ENCODE measurements around the gene SPOP.
"Not testable (repeated sequence)": the region's sequence is repeated elsewhere in the genome, so short reads cannot be mapped to it uniquely, and the experiment has no call there.

Gene SPOP

DNA sequence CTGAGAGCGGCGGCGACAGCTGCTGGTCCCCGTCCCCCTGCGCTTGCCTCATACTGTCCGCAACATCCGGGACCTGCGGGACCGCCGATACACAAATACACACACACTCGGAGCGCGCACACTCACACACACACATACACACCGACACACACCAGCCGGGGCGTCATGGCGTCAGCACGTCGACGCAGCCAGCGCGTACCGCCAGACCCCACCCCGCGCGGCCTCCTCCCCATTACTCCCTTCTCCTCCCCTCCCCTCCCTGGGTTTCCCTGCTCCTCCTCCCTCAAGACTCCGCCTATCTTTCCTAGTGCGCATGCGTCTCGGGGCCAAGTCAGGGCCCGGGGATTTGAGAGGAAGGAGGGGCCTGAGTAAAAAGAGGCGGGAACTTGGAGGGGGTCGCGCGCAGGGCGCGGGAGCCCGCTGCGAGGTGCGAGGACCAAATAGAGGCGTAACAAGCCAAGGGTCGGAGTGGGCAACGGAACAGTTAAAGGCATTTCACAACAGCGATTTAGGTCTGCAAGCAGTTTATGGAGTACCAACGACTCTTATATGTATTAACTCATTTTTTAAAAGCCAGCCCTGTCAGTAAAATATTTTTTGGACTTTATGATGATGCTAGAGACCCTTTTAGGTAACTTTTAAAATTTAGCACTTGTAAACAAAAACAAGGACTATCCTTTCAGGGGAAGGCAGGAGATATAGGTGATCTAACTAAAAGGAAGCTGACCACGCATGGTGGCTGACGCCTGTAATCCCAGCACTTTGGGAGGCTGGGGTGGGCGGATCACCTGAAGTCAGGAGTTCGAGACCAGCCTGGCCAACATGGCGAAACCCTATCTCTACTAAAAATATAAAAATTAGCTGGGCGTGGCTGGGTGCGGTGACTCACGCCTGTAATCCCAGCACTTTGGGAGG lies at the start of gene SPOP:
Gene SPOP (minus strand): TSS at position 165 of the 915 bp plus-strand sequence. CDS start 55,287 bp downstream, outside the sequence.
- DNase-seq: peak; percentile 99

DNA sequence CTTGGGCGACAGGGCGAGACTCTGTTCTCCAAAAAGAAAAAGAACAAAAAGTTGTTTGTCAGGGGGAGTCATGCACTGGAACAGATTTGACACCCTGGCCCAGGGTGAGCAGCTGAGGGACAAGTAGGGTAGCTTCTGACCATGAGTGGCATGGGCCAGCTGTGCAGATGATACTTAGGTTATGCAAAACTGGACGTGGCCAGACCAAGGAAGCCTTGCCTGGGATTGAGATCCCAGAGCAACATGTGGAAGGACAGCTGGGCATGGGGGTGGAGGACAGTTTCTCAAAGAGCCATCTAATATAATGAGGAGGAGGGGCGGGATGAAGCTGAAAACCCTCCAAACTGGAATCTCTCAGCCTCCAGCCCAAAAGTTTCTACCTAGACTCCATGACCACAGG lies 49.5 kb upstream of the SPOP start:
- no peak for DNase-seq

DNA sequence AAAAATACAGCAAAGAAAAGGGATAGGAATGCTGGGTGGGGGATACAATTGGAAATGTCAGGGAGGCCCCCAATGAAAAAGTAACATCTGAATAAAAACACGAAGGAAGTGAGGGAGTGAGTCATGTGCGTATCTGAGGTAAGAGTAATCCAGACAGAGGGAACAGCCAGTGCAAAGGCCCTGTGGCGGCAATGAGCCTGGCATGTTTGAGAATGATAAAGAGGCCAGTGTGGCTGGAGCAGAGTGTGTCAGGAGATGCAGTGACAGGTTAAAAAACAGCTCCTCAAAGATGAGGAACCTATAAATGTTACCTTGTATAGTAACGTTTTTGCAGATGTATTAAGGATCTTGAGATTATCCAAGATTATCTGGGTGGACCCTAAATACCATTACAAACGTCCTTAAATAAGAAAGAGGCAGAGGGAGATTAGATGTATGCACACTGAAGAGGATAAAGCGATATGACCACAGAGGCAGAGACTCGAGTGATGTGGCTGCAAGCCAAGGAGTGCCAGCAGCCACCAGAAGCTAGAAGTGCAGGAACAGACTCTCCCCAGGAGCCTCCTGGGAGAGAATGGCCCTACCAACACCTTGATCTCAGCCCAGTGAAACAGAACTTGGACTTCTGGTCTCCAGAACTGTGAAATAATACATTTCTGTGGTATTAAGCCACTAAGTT lies 47.7 kb upstream of the SPOP start:
- no peak for DNase-seq

DNA sequence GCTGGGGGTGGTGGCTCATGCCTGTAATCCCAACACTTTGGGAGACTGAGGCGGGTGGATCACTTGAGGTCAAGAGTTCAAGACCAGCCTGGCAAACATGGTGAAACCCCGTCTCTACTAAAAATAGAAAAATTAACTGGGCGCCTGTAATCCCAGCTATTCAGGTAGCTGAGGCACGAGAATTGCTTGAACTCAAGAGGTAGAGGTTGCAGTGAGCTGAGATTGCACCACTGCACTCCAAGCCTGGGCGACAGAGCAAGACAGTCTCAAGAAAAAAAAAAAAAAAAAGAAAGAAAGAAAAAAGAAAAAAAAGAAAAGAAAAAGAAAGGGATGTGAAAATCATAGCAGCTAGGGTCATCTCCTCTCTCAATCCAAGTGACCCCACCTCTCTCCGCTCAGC lies 46.7 kb upstream of the SPOP start:
- not testable (repeated sequence) for DNase-seq

DNA sequence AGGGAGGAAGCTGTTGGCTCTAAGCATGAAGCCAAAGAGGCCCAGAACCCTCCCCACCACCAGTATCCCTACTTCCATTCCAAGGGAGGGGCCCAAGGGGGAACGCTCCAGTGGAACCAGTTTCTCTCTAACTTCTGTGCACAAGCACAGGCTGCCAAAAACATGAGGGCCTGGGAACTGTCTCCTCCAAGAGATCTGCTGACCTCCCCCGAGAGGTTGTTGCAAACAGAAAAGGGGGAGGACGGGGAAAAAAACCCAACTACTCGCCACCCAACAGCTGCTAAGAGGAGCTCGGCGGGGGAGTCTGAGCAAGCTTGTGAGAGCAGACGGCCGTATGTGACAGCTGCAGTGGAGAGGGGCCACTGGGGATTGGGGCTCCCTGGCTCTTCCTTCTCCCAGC lies 45.5 kb upstream of the SPOP start:
- no peak for DNase-seq

DNA sequence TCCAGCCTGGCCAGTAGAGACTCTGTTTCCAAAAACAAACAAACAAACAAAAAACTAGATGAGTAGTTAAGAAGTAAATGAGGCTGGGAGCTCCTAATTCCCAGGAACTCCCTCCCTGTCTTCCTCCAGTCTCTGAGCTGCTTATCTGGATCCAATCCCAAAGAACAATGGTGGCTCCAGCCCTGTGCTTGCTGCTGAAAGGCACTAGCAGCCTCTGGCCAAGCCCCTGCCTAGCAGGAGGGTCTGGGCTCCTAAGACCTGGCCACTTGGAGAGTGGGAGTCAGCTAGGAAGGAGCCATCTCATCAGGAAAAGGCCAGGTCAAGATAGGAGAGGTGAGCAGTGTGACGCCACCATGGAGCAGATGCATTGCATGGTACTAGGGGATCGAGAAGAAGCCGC lies 44.2 kb upstream of the SPOP start:
- no peak for DNase-seq

DNA sequence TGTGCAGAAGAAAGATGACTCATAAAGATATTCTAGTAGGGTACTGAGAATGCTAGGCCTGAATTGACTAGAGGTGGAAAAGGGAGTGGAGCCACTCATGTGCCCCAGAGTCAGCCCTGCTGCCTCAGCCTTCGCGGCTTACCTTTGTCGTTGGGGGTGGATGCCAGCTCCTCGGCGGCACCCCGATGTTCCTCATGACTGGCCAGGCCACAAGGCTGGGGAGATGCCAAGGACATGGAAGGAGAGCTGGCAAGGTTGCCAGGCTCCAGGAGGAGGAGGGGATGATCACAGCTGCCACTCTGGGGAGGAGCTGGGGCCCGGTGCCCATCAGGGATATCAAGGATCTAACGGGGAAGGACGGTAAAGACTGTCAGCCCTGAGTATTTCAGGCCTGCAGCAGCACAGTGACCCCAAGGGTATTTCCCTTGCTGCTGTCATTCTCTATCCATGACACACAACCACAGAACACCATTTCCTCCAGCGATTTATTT lies 39.5 kb upstream of the SPOP start:
- no peak for DNase-seq

DNA sequence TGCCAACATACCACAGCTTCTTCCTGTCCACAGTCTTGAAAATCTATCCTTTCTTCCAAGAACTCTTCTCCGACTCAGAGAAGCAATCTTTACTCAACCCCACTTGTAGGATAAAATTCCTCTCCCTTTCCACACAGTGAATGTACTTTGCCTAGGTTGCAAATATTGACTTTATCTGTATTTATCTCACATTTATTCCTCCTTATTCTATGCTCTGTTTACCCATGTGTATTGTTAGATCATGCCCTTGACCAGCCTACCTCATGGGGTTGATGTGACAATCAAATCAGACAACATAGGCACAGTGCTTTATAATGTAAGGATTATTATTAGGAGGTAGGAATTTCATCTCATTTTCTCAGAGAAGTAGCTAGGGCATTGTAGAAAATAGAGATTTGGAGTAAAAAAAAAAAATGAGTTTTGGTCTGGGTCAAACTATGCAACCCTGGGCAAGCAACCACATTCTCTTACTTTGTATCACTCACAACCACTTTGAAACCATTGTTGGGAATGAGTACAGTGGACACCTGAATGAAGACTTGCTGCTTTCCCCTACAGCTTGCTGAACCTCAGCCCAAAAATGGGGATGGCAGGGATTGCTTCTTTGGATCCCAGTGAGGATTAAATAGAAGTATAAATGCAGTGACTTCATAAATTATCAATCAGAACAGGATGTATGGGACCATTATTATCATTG lies 38.9 kb upstream of the SPOP start:
- no peak for DNase-seq

DNA sequence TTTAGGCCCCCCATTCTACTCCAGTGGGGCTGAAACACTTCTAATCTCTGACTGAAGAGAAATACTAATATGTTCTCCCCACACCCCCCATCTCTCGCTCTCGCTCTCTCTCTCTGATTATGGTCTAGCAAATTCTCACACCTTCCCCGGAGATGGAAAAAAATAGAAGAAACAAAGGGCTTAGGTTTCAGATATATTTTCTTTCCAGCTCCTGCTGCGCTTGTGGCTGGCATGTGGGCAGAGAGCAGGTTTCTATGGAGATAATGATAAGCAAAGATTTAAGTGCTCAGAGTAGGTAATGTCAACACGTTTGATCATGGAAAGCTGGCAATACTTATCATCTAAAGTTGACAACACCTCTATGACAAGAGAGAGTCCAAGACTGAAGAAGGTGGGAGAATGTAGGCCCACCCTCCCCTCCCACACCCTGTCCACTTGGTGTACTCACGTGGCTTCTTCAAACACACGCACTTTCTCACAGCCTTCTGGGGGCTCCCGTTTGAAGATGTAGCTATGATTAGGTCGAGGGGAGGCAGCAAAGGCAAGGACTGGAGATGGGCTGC lies 37.9 kb upstream of the SPOP start:
- peak; percentile 79 for DNase-seq

DNA sequence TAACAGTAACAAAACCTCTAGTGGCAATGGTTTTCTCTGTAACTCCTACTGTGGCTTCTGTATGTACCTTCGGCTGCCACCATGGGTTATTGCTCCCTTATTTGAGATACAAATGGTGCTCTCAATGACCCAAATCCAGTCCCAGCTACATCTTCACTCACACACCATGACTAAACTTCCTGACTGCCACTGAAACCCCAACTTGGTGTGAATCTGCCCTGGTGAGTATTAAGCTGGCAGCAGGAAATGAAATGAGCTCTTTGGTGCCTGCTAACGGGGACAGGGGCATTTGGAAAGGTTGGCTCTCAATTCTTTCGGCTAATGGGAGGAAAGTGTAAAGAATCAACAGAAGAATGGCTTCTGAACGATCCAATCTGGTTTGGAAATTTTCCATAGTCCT lies 37.3 kb upstream of the SPOP start:
- DNase-seq: no peak

DNA sequence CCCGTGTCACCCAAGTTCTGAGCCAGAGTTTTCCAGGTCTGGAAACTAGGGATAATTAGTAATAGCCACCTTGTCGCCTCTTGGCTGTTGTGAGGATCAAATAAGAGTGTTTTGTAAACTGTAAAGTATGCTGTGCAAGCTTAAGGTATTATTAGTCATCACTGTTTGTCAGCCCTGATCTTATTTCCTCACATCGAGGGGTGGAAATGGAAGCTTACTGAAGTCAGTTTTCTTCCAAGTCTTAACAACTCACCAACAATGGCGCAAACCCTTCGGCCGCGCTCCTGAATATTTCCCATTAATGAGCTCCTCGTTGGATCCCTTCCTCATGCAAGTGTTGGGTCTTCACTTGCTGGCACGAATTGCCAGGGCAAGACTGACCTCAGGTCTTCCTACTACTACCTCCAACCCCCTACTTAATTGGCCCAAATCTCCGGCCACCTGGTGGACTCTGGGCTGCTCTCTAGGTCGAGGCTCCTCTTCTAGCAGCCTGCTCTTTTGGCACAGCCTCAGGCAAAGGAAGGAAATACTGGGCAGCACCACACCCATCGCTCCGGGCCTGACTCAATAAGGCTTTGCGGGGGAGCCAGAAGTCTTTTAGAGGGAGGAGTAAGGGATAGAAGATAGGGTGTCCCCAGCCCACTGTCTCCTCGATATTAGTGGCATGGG lies 30.8 kb upstream of the SPOP start:
- peak; percentile 66 for DNase-seq

DNA sequence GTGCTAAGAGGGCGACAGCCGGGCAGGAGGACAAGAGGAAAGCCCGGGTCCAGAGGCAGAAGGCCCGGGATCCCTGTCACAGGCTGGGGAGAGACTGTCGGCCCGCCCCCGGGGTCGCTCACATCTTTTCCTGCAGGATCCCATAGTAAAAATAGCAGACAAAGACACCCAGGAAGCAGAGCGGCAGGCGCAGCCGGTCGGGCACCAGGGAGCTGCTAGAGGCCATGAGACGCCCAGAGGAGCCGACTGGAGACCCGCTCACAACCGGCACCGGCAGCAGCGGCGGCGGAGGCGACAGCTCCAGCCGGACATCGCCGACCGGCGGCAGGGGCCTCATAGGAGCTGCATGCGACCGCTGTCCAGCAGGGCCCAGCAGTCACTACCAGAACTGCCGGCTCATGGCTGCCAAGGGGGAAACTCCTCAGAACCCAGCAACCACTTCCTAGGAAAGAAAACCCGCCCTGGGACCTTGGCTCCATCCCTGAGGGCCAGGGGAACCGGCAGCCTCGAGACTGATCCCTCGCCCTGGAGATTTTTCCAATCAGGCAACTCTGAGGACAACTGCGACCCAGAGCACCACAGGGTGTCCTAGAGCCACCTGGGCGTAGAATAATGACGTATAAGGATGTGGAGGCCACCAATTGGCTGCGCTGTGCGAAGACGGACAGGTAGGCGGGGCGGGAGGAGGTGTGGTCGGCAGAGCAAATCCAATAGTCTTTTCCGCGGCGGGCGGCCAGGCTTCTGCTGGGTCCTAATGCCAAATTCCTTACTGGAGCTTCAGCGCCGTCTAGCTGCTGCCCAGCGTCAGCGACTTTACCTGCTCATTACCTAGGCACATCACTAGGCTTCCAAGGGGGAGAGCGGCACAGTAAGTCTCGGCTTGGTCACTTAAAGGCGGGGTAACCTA lies 30.0 kb upstream of the SPOP start, which contains the start of gene SLC35B1:
Gene SLC35B1 (minus strand): TSS at position 357 of the 907 bp plus-strand sequence. CDS start 131 bp downstream, at position 226.
- peak; percentile 98 for DNase-seq

DNA sequence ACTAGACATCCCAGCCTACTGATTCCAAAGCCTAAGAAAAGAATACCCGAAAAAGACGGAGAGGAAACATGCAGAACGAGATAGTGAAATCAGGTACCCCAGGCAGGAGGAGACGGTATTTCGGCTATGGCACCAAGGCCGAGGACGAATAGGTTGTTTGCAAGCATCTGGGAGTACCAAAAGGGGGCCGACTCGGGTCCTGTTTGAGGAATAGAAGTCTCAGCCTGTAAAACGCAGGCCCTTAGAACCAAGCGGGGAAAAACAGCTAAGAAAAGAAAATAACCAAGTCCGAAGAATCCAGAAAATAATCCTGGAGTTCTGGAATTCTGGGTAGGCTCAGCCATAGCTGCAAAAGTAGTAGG lies 29.3 kb upstream of the SPOP start:
- peak; percentile 38 for DNase-seq

DNA sequence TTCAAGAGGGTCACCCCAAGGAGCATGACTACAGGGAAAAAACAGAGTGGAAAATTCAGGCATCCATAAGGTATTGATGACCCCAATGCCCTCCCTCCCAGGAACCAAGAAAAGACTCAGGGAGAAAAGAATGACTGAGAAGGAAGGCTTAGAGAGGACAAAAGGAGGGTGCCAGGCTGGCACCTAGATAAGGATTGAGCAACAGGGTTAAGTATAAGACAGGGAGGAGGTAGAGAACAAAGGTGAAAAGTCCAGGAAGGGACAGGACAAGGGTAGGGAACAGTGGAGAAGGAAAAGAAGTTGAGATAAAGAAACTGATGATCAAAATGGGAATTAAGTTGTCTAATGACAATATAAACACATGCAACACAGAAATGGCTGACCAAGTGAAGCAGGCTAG lies 27.4 kb upstream of the SPOP start:
- DNase-seq: no peak

DNA sequence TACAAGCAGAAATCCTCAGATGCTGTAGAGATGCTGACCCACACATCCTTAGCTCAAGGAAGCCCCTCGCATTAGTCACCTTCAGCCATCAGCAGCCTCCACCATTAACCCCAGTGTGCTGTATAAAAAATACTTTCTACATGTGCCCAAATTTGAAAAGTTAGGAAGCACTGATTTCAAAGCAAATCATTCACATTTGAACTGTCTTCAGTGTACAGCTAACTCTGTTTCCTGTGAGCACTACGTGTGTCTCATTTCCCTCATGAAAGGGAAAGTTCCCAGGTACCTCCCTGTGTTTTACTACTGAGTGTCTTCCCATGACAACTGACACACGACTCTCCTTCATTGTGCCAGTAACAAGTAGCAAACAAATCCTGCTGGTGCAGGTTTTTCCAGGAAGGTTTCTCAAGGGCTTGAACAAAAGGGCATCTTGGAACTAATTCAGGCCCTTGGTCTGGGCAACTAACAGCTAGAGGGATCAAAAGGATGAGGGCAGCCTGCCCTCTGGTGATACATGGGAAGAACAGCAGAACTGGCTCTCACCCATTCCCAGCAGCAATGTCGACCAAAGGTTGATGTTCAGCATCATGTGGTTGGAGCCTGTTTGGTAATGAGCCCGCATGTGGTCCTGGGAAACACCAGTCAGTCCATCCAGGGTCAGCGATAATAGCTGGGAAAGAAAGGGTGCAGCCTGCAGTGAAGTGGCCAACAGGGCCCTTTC lies 25.8 kb upstream of the SPOP start:
- no peak for DNase-seq

DNA sequence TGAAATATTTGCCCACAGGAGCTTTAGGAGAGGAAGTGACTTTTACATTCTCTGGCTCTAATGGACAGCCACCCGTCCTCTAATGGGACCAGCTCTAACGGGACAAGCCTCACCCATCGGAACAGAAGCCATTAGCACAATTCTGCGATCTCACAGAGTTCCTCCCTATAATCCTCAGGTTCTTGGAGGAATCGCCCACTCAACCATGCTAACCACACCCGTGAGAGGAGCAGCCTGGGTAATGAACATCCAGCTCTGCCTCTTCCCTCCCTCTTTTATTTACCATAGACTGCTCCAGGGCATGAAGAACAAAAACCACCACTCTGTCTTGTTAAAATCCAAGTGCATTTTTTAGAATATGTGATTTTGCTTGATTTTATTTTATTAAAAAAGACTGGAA lies 23.1 kb upstream of the SPOP start:
- no peak for DNase-seq

DNA sequence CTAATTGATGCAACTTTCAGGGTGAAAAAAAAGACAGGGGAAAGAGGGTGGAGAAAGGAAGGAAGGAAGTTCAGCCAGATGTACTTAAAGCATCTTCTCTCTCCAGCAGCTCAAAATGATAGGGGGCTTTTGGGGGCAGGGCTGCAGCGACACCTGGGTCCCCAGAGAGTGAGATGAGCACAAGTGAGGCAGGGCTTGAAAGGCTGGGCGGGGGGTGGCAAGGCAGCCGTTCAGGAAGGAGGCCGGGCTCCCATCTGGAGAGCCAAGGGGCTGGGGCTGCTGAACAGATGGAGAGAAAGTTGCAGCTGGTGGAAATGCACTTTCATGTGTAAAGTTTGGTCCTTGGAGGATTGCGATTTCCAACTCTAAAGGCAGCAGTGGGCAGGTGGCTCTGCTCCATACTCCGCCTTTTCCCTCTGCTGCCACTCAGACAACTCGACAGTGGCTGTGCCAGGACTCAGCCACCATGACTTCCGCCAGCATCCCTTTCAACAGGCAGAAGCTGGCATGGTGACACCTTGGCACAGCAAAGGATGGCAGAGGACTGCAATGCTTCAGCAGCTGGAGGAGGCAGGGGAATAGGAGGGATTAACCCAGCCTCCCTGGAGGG lies 22.2 kb upstream of the SPOP start:
- DNase-seq: no peak

DNA sequence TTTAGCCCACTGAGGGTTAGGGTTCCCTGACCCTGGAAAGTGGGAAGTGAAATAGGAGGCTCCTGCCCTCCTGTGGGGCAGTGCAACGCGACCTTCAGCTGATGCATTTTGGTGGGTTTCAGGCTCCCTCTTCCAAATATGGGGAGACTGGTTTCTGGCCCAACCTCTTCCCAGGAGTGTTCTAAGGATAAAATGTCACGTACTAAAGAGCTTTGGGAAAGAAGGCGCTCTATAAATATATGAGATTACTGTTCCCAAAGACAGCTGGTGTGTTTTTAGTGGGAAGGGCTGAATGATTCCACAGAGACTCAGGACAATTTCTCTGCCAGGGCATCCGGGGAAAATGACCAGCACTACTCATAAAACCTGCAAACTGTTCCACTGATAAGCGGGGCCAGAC lies 20.1 kb upstream of the SPOP start:
- no peak for DNase-seq

DNA sequence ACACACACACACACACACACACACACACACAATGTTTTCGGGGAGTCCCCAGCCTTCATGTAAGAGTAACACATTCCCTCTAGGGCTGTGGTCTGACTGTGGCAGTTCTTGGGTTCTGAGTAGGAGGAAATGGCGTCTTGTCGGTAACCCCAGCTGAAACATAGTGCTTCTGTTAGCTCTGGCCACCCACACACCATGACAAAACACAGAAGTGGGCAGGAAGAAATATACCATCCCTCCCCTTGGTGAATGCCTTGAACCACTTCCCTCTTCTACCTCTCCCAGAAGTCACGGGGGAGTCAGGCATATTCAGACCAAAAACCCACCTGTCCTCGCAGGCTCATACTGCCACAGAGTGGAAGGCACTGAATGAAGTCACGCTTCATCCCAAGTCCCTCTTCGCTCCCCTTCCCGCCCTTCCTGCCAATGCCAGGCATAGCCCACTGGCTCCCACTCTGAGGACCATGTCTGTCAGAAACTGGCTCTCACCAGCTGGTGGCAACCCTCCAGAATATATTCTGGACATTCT lies 18.4 kb upstream of the SPOP start:
- no peak for DNase-seq

DNA sequence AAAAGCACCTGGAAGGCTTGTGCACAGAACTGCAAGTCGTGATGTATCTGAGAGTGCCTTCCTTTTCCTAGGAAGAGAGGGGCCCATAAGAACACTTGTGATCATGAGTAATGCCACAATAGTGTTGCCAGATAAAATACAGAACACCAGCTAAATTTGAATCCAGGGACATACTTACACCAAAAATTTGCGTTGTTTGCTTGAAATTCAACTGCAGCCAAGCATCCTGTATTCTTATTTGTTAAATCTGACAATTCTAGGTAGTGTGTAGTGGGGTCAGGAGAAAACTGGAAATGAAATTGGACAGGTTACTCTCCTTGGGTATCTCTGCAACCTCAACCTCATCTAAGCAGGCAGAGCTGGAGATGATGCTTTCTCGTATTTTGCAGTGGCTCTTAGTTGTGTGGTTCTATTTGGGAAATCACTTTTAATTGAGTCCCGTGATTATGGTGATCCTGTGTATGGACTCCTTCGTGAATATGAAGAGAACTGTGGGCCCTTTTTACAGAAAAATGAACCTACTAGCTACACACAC lies 17.9 kb upstream of the SPOP start:
- no peak for DNase-seq

Measured in NCI-H146 (cell line).